Right renal cortex interstitium (tissue), 3 donors: ENCODE results near the gene MDM2. TPM values are rescaled to one million over a fixed set of nuclear protein-coding genes. Genes with fewer than 3 reads are reported as not detected.
A peak's percentile ranks its signal among the peaks of the same experiment; 100 is the strongest.

ENCODE experiments used
- DNase-seq, 3 donors: peaks; one replicate each; pipeline ENCODE4 v3.0.0-alpha.2; 2013; ENCODE audit warnings: low read depth in 3 of 3, low spot score in 2 of 3
- polyA plus RNA-seq, 3 donors: library from polyadenylated mRNA; unstranded; fragments of 120-200 nt; gene quantifications; one replicate each; pipeline ENCODE4 v1.2.1, GENCODE V29; 2013; ENCODE audit not compliant: insufficient read length in 3 of 3

Gene MDM2
- 10 to 100 TPM; 54.9 to 60.3 (median 59.5) TPM for polyA plus RNA-seq

- DNase-seq, result peak; percentile 72 to 85 (median 80)
Measured at GRCh38 chr12:68807576-68808387, at the start of gene MDM2. Gene MDM2 (plus strand): TSS chr12:68808177. CDS start chr12:68808478, 301 bp downstream.

DNA sequence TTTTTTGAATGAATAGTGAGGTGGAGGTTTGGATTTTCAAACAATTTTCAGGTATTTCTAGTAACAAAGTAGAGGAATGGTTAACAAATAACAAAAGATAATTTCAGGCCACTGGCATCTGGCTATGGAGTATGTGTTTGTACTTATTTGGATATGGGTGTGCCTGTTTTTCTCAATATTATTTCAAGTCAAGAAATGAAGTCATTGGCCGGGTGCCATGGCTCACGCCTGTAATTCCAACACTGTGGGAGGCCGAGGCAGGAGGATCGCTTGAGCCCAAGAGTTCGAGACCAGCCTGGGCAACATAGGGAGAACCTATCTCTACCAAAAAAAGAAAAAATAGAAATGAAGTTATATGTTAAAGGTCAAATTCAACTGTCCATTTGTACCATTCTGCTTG, 48.1 kb upstream of the MDM2 start:
- no peak for DNase-seq

DNA sequence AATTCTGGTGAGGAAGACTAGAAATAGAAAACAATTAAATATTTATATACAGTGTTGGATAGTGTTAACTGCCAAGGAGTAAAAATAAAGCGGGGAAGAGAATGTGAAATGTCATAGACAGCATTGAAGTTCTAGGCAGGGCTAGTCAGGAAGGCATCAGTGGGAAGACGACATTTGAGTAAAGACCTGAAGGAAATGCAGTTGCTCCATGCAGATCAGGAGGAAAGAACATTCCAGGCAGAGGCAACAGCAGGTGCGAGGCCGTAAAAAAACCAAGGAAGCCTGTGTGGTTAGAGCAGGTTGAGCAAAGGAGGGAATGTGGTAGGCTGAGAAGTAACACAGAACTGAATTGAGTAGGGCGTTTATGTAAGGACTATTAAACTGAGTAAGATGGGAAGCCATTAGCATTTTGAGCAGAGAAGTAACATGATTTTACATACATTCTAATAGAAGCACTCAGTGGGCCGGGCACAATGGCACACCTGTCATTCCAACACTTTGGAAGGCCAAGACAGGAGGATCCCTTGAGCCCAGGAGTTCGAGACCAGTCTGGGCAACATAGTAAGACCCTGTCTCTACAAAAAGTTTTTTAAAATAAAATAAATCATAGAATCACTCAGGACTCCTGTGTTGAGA, 47.1 kb upstream of the MDM2 start:
- DNase-seq, result no peak

- DNase-seq, result no peak
Measured at GRCh38 chr12:68761442-68761812, 46.5 kb upstream of the MDM2 start.

DNA sequence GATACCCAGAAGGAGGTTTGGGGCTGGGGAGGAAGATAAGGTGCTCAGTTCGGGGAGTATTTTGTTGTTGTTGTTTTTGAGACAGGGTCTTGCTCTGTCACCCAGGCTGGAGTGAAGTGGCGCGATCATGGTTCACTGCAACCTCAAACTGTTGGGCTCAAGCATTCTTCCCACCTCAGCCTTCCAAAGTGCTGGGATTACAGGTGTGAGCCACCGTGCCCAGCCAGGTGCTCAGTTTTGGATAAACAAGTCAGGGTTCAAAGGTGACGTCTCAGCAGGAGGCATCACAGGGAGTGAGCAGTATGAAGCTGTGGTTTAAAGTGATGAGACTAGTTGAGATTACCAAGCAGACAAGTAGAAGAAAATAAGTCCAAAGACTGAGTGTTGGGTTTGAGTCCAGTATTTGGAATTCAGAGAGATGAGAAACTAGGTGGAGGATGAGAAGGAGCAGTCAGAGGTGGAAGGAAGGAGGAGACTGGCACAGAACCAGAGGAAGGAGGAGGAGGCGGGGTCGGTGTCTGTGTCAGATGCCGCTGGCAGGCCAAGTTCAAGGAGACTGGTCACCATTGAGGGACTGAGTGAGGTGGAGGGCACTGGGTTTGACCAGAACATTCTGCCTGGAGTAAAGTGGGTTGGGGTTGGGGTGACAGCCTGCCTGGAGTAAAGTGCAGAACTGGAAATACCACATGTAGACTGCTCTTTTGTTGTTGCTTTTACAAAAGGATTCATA, 45.9 kb upstream of the MDM2 start:
- no peak for DNase-seq

GRCh38 chr12:68762691-68763090, 45.3 kb upstream of the MDM2 start:
- DNase-seq, result no peak

DNA sequence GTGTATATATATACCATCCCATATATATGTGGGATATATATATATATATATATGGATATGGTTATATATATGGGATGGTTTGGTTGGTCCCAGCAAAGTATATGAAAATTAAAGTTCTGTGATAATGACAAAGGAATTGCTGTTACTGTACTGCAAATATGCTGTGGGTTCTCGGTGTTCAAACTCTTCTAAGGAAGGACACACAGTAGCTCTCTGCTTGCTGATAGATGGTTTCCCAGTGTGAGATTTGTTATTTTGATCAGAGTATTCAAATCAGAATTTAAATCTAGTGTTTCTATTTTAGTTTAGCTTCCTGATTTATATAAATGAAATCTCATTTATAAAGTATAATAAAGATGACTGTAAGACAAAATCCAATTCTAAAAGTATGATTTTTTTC, 42.3 kb upstream of the MDM2 start:
- no peak for DNase-seq

DNA sequence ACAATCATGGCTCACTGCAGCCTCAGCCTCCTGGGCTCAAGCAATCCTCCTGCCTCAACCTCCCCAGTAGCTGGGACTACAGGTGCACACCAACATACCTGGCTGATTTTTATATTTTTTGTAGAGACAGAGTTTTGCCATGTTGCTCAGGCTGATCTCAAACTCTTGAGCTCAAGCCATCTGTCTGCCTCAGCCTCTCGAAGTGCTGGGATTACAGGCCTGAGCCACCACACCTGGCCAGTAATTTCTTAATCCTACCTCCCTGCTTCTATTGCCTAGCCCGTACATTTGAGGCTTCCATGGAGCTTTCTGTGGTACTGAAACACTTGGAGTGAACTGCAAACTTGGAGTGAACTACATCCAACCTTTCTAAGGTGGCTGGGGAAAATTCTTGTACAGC, 41.3 kb upstream of the MDM2 start:
- DNase-seq, result no peak

DNA sequence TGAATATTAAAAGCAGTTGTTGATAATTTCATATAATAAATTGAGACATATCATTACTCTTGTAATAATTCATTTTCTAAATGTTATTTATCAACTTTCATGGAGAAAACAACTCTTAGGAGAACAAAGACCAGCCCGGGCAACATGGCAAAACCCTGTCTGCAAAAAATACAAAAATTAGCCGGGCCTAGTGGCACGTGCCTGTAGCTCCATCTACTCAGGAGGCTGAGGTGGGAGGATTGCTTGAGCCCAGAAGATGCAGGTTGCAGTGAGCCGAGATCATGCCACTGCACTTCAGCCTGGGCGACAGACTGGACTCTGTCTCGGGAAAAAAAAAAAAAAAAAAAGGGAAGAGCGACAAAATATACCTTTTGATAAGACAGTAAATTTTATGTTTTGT, 40.8 kb upstream of the MDM2 start:
- no peak for DNase-seq

GRCh38 chr12:68768431-68768939, 39.5 kb upstream of the MDM2 start:
- DNase-seq, result no peak

- DNase-seq, result no peak
Measured at GRCh38 chr12:68769941-68770340, 38.0 kb upstream of the MDM2 start.

GRCh38 chr12:68771223-68771925, 36.6 kb upstream of the MDM2 start:
- DNase-seq, result no peak

DNA sequence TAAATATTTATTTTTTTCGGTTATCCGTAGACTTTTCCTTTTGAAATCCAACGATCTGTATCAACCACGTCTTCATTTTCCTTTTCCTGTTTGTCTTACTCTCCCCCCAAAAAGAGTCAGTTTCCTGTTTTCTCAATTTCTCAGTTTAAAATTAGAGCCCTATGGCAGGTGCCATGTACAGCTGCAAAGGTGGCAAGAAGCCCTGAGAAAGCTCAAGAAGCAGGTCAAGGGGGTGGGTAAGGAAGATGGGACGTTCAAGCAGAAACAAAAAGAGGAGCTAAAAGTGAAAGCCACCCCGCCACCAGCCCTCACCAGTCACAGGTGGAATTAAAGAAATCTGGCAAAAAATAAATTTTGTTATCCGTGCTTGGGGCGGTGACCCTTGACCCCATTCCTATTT, 35.3 kb upstream of the MDM2 start:
- DNase-seq, result no peak

DNA sequence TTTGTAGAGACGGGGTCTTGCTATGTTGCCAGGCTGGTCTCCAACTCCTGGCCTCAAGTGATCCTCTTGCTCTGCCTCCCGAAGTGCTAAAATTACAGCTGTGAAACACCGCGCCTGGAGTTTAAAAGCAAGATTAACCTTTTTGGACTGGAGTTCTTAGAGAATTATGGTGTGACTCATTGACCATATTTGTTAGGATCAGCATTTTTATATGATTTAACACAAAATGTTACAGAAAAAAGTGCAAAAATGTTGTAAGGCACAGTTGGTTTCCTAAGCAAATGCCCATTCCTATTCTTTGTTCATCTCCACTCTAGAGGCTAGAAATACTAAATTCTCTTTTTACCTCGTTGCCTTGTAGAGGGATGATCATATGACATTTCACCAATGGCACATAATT, 34.4 kb upstream of the MDM2 start:
- no peak for DNase-seq

DNA sequence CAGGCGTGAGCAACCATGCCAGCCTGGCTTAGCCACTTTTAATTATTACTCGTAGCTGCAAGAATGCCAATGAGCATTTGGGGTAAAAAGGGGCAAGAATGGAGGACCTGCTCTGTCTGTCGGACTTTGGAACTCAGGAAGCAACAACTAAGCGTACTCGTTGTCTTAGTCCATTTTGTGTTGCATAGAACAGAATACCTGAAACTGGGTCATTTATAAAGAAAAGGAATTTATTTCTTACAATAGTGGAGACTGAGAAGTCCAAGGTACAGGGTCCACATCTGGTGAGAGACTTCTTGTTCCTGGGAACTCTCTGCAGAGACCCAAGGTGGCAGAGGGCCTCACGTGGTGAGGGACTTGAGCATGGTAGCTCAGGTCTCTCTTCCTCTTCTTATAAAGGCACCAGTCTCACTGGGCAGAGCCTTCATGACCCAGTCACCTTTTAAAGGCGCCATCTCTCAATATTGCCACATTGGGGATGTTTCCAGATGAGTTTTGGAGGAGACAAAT, 32.8 kb upstream of the MDM2 start:
- DNase-seq, result no peak

GRCh38 chr12:68776976-68777610, 30.9 kb upstream of the MDM2 start:
- DNase-seq, result no peak

GRCh38 chr12:68779280-68779679, 28.7 kb upstream of the MDM2 start:
- no peak for DNase-seq

DNA sequence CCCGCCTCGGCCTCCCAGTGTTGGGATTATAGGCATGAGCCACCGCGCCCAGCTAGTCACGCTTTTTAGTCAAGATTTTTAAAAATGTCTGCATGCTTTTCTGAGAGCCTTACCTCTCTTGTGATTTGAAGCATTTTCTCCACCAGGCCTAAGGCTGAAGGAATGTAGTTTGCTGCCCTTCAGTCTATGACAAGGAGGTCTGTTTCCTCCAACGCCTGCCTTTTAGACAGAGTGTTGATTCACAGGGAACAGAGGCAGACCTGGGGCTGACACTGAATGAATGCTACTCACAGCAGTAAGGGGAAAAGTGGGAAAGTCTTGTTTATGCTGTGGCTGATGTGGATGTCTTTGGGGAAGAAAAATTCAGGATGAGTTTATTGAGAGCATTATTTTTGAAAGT, 27.2 kb upstream of the MDM2 start:
- no peak for DNase-seq

- DNase-seq, result no peak
Measured at GRCh38 chr12:68781728-68782127, 26.2 kb upstream of the MDM2 start.

GRCh38 chr12:68784015-68784414, 24.0 kb upstream of the MDM2 start:
- DNase-seq, result no peak
